Measurements from ENCODE around the gene EFS.

EFS gene

DNA sequence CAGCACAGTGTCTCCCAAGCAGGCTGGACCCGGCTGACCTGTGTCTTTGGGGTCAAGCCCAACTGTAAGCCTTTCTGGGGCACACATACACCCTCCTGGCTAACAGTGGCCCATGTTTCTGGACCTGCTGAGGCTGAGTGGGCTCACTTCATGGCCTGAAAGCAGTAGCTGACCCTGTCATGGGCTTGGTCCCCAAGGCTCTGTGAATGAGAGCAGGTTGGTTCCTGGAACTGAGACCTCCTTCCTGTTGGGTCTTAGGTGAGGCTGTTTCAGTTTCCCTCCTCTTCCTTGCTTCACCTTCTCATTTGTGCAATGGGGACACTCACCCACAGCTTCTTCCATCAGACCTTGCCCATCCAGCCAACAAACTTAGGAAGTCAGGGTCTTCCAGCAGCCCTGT is 6.9 kb upstream of the EFS start:
- TF ChIP-seq ZNF174 (tag by site-specific recombination; IDR thresholded peaks at IDR 0.05) = no peak
- no peak for TF ChIP-seq ZNF341 (tag by site-specific recombination; IDR thresholded peaks at IDR 0.05; ENCODE audit: low read depth)
- TF ChIP-seq, protein P1, sequence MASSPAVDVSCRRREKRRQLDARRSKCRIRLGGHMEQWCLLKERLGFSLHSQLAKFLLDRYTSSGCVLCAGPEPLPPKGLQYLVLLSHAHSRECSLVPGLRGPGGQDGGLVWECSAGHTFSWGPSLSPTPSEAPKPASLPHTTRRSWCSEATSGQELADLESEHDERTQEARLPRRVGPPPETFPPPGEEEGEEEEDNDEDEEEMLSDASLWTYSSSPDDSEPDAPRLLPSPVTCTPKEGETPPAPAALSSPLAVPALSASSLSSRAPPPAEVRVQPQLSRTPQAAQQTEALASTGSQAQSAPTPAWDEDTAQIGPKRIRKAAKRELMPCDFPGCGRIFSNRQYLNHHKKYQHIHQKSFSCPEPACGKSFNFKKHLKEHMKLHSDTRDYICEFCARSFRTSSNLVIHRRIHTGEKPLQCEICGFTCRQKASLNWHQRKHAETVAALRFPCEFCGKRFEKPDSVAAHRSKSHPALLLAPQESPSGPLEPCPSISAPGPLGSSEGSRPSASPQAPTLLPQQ (tag by site-specific recombination; IDR thresholded peaks at IDR 0.05) = no peak
- TF ChIP-seq ZNF596 (tag by site-specific recombination; IDR thresholded peaks at IDR 0.05) = no peak
- TF ChIP-seq, protein P2, sequence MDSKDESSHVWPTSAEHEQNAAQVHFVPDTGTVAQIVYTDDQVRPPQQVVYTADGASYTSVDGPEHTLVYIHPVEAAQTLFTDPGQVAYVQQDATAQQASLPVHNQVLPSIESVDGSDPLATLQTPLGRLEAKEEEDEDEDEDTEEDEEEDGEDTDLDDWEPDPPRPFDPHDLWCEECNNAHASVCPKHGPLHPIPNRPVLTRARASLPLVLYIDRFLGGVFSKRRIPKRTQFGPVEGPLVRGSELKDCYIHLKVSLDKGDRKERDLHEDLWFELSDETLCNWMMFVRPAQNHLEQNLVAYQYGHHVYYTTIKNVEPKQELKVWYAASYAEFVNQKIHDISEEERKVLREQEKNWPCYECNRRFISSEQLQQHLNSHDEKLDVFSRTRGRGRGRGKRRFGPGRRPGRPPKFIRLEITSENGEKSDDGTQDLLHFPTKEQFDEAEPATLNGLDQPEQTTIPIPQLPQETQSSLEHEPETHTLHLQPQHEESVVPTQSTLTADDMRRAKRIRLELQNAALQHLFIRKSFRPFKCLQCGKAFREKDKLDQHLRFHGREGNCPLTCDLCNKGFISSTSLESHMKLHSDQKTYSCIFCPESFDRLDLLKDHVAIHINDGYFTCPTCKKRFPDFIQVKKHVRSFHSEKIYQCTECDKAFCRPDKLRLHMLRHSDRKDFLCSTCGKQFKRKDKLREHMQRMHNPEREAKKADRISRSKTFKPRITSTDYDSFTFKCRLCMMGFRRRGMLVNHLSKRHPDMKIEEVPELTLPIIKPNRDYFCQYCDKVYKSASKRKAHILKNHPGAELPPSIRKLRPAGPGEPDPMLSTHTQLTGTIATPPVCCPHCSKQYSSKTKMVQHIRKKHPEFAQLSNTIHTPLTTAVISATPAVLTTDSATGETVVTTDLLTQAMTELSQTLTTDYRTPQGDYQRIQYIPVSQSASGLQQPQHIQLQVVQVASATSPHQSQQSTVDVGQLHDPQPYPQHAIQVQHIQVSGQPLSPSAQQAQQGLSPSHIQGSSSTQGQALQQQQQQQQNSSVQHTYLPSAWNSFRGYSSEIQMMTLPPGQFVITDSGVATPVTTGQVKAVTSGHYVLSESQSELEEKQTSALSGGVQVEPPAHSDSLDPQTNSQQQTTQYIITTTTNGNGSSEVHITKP (tag by site-specific recombination; IDR thresholded peaks at IDR 0.05) = no peak
- TF ChIP-seq OVOL3 (tag by site-specific recombination; IDR thresholded peaks at IDR 0.05) = no peak
- no peak for TF ChIP-seq ATF2 (tag by site-specific recombination; IDR thresholded peaks at IDR 0.05; ENCODE audit: low read depth)
- no peak for TF ChIP-seq ZNF544 (tag by site-specific recombination; IDR thresholded peaks at IDR 0.05)
- TF ChIP-seq ZNF248 (tag by site-specific recombination; IDR thresholded peaks at IDR 0.05) = no peak
- H3K4me3 ChIP-seq (ENCODE audit: low read depth, low read length) = no peak overlapping the region
- ChIA-PET CTCF (no interaction called here), POLR2A (no interaction called here)
- no peaks in the 10 kb centered on the region for H3K36me3 ChIP-seq (ENCODE audit: control insufficient read depth in 2 of 2, insufficient read depth in 1 of 2, low read length in 2 of 2)
- no peak overlapping the region for H3K27ac ChIP-seq (ENCODE audit: extremely low read depth, low read depth, low read length)
- no peaks in the 10 kb centered on the region for H3K4me1 ChIP-seq (ENCODE audit: control insufficient read depth, insufficient read depth, low read length)
- no peaks in the 10 kb centered on the region for H3K9me3 ChIP-seq (ENCODE audit: control insufficient read depth, insufficient read depth, low read depth, low read length)

GRCh38 chr14:23370221-23370620 is 5.2 kb upstream of the EFS start:
- no peak overlapping the region for H3K4me3 ChIP-seq (ENCODE audit: low read depth, low read length)
- no peak for TF ChIP-seq HOXC10 (CRISPR knock-in tag; IDR thresholded peaks at IDR 0.05)
- TF ChIP-seq TCF7L2 (IDR thresholded peaks at IDR 0.05; ENCODE audit: borderline replicate concordance, low read depth, low read length) = no peak
- no peak for TF ChIP-seq ZNF248 (tag by site-specific recombination; IDR thresholded peaks at IDR 0.05)
- no peak for TF ChIP-seq YY1 (tag by site-specific recombination; IDR thresholded peaks at IDR 0.05)
- H3K4me1 ChIP-seq (ENCODE audit: control insufficient read depth, insufficient read depth, low read length) = no peaks in the 10 kb centered on the region
- POLR2A ChIA-PET = no interaction called here
- no peak overlapping the region for H3K27ac ChIP-seq (ENCODE audit: extremely low read depth, low read depth, low read length)
- no peaks in the 10 kb centered on the region for H3K9me3 ChIP-seq (ENCODE audit: control insufficient read depth, insufficient read depth, low read depth, low read length)
- H3K36me3 ChIP-seq (ENCODE audit: control insufficient read depth in 2 of 2, insufficient read depth in 1 of 2, low read length in 2 of 2) = no peaks in the 10 kb centered on the region
- CTCF ChIA-PET = interaction anchor here (0.7 to 2.8 kb wide), 2 partner anchors 9 to 191 kb away, joined by 3 to 18 read pairs; no protein-coding TSS in a partner anchor

GRCh38 chr14:23366426-23366921 is 1.5 kb upstream of the EFS start:
- ChIA-PET POLR2A (interaction anchor here (0.5 to 0.6 kb wide), 2 partner anchors 45 to 423 kb away, joined by 3 to 5 read pairs; partner anchors contain the start of gene PABPN1), CTCF (no interaction called here)
- Histone ChIP-seq H3K9me3 (ENCODE audit: control insufficient read depth, insufficient read depth, low read depth, low read length) (no peaks in the 10 kb centered on the region), H3K36me3 (ENCODE audit: control insufficient read depth in 2 of 2, insufficient read depth in 1 of 2, low read length in 2 of 2) (no peaks in the 10 kb centered on the region), H3K4me3 (ENCODE audit: low read depth, low read length) (no peak overlapping the region), H3K27ac (ENCODE audit: extremely low read depth, low read depth, low read length) (no peak overlapping the region), H3K4me1 (ENCODE audit: control insufficient read depth, insufficient read depth, low read length) (no peaks in the 10 kb centered on the region)
- TF ChIP-seq, protein P3, sequence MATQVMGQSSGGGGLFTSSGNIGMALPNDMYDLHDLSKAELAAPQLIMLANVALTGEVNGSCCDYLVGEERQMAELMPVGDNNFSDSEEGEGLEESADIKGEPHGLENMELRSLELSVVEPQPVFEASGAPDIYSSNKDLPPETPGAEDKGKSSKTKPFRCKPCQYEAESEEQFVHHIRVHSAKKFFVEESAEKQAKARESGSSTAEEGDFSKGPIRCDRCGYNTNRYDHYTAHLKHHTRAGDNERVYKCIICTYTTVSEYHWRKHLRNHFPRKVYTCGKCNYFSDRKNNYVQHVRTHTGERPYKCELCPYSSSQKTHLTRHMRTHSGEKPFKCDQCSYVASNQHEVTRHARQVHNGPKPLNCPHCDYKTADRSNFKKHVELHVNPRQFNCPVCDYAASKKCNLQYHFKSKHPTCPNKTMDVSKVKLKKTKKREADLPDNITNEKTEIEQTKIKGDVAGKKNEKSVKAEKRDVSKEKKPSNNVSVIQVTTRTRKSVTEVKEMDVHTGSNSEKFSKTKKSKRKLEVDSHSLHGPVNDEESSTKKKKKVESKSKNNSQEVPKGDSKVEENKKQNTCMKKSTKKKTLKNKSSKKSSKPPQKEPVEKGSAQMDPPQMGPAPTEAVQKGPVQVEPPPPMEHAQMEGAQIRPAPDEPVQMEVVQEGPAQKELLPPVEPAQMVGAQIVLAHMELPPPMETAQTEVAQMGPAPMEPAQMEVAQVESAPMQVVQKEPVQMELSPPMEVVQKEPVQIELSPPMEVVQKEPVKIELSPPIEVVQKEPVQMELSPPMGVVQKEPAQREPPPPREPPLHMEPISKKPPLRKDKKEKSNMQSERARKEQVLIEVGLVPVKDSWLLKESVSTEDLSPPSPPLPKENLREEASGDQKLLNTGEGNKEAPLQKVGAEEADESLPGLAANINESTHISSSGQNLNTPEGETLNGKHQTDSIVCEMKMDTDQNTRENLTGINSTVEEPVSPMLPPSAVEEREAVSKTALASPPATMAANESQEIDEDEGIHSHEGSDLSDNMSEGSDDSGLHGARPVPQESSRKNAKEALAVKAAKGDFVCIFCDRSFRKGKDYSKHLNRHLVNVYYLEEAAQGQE (tag by site-specific recombination; IDR thresholded peaks at IDR 0.05) = no peak
- TF ChIP-seq, protein P4, sequence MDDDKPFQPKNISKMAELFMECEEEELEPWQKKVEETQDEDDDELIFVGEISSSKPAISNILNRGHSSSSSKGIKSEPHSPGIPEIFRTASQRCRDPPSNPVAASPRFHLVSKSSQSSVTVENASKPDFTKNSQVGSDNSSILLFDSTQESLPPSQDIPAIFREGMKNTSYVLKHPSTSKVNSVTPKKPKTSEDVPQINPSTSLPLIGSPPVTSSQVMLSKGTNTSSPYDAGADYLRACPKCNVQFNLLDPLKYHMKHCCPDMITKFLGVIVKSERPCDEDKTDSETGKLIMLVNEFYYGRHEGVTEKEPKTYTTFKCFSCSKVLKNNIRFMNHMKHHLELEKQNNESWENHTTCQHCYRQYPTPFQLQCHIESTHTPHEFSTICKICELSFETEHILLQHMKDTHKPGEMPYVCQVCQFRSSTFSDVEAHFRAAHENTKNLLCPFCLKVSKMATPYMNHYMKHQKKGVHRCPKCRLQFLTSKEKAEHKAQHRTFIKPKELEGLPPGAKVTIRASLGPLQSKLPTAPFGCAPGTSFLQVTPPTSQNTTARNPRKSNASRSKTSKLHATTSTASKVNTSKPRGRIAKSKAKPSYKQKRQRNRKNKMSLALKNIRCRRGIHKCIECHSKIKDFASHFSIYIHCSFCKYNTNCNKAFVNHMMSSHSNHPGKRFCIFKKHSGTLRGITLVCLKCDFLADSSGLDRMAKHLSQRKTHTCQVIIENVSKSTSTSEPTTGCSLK (tag by site-specific recombination; IDR thresholded peaks at IDR 0.05) = no peak
- no peak for TF ChIP-seq GLI2 (tag by site-specific recombination; IDR thresholded peaks at IDR 0.05; ENCODE audit: borderline replicate concordance, low read depth)
- no peak for TF ChIP-seq SALL2 (tag by site-specific recombination; IDR thresholded peaks at IDR 0.05; ENCODE audit: borderline replicate concordance)
- no peak for TF ChIP-seq ZNF621 (tag by site-specific recombination; IDR thresholded peaks at IDR 0.05)
